Inferior parietal cortex (tissue), 1 donor: Measurements from ENCODE around the gene TMEM52.

Source experiments
- DNase-seq: peaks from one replicate; pipeline ENCODE4 v3.0.0-alpha.2; 2016; ENCODE audit errors: extremely low spot score

TMEM52 gene

DNA sequence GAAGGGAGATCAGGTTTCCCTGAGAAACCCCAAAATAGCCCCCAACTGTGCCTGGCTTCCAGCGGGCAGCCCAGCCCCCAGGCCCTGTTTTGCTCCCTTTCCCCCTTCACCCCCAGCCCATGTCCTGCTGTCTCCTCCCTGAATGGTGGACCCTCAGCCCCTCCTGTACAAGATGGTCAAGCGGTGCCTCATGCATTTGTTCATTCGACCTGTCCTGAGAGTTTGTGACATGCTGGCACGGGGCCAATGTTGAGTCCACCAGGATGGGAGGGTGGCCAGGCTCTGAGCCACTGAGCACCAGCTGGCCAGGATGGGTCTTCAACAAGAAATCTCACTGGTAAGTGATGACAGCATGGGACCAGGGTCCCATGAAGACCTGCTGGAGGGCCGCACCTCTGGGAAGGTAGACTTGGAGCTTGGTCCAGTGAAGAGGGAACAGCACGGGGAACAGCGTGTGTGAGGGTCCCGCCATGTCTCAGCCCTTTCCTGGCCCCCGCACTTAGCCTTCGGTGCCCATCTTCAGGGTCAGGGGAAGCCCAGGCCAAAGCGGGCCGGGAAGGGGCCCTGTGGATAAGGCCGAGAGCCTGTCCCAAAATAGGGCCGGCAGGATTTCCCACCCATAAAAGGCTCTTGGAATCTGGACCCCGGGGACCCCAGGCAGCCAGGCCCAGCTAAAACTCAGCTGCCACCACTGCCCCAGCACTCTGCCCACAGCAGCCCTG lies 3.9 kb downstream of the TMEM52 start, which contains the start of gene CALML6:
CALML6 (plus strand) TSS at position 290 of the 722 bp plus-strand sequence; CDS start at position 311, 21 bp downstream.
- DNase-seq, result no peak

DNA sequence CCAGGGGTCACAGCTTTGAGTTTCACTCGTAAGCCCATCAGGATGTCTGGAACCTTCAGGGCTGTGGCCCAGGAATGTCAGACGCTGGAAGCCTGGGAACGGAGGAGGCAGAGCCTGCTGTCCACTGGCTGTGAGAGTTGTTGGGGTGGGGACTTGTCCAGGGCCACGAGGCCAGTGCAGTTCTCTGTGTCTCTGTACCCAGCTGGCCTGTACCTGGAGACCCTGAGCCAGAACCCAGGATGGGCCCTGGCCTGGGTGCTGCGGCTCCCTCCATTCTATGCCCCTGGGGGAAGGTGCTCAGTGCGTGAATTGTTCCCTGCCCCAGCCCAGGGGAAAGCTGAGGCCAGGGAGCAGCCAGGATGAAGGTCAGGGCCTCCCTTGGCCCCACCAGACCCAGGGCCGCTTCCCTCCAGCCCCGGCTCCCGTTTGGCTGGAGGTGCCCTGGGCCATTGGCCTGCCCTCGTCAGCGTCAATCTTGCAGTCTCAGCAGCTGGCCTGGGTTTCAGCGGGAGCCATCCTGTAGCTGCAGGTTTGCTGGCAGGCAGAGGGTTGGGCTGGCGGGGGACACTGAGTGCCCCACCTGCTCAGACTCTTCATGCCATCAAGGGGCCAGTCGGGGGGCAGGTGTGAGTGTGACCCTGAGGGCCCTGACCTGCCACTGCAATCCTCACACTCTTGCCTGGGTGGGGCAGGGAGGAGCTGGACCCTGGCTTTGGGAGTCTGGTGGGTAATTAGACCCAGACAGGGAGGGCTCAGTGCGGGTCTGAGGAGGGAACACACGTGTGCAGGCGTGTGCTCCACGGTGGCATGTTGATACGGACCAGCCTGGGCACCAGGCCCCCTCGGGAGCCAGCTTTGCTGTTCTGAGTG lies 4.7 kb downstream of the TMEM52 start:
- no peak for DNase-seq

DNA sequence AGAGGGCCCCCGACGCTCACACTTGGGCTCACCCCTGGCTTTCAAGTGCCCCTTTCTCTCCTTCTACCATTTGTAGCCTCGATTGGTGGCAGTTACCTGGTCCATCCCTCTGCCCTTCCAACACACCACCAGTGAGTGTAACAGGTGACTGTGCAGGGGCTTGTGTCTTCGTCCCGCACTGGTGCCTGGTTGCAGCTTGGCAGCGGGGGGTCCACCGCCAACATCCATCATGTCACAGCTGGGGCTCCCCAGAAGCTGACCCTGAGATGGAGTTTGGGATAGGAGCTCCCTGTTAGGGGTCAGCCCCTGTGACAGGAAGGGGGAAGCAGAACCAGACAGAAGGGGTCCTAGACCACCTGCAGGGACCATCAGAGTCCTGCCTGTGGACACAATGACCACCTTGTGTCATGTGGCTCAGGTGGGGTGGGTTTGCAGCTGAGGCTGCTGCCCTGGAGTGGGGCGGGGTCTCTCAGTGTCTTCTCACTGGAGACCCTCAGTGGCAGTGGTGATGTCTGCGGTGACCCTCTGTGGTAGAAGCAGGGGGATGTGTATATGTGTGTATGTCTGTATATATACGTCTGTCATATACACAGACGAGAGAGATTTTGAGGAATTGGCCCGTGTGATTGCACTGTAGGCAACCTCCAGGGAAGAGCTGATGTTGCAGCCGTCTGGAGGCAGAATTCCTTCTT lies 7.6 kb downstream of the TMEM52 start:
- DNase-seq, result no peak

DNA sequence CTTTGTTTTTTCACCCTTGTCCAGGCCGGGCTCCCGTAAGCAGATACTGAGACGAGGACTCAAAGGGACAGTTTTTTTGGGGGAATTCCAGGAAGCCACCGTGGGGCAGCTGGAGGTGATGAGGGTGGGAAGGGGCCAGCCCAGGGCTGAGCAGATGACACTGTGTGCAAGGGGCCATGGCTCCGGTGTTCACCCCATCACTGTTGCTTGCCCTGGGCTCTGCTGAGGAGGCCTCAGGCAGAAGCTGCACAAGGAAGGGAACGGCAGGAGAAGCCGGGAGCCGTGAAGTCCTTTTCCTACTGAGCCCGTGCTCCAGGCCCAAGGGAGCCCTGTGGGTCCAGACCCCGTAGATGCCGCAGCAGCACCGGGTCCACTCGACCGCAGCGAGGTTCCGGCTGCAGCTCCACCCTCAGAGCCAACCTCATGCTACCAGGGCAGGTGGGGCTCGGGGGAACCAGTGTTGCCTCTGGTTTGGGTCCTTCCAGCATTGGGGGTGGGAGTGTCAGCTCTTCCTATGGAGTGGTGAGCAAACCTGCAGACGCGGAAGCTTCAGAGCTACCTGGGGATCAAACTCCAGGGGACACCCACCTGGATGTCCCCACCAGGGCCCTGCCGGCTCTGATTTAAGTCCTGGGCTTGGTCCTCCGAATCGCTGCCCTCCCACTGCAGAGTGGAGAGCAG lies 8.3 kb downstream of the TMEM52 start:
- no peak for DNase-seq

DNA sequence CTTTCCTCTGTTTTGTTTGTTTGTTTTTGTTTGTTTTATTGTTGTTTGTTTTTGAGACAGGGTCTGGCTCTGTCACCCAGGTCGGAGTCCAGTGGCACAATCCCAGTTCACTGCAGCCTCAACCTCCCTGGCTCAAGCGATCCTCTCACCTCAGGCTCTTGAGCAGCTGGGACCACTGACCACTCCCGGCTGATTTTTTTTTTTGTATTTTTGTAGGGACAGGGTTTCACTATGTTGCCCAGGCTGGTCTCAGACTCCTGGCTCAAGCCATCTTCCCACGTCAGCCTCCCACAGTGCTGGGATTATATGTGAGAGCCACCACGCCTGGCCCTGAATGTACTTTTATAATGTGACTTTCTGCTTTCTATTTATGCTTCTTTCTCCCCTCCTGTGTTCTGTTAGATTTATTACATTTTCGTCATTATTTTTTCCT lies 9.0 kb downstream of the TMEM52 start:
- DNase-seq, result no peak

DNA sequence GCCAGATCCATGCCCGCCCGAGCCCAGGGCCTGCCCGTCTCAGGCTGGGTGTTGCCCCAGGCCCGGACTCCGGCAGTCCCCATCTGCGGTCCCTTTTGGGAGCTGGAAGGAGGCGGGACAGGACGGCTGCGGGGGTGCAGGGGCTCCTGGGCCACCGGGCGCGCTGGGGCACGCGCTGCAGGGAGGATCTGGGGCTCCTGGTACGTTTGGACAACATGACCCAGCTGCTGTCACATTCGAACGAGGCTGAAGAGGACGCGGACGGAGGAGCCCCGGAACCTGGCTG lies 10.6 kb downstream of the TMEM52 start:
- no peak for DNase-seq

DNA sequence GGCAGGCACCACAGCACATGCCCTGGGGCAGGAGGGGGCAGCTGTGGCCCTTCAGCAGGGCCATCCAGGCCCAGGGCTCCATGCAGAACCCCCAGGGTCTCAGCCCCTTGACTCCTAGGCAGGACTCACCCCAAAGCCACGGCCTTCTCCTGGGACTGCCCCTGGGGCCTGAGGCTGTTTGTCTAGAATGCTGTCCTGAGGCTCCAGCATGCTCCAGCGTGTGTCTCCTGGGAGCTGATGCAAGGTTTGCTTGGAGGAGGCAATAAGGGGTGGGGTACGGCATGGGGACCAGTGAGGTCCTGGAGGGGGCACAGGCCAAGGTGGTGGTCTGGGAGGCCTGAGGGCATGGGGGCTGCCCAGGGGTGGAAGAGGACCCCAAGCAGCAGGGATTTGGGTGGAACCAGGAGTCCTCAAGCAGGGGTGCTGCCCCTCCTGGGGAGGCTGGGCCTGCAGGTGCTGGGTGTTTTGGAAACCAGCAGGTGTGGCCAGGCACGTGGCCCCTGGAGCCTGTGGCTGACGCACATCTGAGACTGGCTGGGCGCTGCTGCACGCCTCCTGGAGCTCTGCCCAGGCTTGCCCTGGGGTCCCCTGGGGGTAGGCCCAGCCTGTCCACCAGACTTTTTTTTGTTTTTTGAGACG lies 11.9 kb downstream of the TMEM52 start:
- DNase-seq, result no peak

DNA sequence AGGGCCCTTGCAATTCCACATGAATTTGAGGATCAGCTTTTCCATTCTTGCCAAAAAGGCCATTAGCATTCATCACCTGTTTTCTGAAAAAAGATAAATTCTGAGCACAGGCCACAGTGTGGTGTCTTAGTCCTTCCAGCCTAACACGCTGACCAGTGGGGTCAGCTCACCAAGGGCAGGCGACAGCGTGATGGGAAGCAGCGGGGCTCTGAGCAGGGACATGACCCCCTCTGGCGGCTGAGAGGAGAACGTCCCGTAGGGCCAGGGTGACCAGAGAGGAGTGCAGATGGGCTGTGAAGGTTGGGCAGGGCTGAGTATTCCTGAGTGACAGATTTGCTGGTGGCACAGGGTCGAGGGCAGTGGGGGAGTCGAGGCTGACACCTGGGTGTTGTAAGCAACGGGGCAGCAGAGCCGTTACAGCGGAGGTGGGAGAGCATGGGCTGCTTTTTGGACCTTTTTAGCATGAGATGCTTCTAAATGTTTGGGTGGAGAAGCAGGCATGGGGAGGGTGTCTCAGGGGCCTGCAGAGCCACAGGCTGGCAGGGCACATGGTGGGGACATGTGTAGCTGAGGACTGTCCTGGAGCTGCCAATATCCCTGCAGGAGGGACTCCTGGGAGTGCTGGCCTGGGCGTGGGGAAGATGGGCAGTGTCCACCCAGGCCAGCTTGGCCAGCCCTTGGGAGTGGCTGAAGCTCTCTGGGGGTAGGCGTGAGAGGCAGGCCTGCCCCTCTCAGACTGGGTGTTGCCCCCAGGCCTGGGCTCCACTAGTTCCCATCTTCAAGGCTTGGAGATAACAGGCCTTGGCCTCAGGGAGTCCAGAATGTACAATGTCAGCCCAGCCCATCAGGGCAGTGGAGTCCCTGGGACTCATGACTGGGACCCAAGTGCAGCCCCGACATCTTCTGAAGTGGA lies 12.6 kb downstream of the TMEM52 start:
- DNase-seq, result peak; percentile 87

DNA sequence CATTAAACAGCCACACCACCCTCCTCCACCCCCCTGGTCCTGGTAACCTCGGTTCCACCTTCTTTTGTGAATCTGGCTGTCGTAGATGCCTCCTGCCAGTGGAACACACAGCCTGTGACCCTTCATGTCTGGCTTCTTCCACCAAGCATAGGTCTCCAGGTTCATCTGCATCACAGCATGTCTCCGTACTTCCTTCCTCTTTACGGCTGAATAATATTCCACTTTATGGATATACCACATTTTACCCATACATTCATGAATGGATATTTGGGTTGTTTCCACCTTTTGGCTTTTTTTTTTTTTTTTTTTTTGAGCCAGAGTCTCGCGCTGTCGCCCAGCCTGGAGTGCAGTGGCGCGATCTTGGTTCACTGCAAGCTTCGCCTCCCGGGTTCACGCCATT lies 15.9 kb downstream of the TMEM52 start:
- no peak for DNase-seq

DNA sequence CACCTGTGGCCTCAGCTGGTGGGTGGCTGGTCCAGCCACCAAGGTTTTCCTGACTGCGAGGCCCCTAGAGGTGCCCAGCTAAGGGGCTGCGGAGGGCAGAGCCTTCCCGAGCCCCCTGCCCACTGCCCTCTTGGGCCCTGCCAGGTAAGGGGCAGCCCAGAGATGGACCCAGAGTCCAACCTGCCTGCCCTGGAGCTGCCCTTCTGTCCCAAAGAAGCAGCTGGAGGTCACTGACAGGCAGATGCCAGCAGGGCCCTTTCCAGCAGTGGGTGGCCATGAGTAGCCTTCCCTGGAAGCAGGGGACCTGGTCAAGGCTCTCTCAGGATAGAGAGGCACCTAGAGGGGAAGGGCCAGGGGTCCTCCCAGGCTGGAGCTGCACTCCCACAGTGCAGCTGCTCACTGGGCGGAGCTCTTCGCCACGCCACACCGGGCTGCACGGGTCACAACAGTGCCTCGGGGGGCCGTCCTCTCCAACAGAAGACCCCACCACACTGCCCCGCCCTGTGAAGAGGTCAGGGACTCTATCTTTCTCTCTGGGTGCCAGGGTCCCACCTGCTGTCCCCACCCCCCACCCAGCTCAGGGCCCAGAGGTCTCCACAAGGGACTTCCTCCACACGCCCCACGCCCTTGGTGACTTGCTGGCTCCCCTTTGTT lies 17.3 kb downstream of the TMEM52 start:
- no peak for DNase-seq

DNA sequence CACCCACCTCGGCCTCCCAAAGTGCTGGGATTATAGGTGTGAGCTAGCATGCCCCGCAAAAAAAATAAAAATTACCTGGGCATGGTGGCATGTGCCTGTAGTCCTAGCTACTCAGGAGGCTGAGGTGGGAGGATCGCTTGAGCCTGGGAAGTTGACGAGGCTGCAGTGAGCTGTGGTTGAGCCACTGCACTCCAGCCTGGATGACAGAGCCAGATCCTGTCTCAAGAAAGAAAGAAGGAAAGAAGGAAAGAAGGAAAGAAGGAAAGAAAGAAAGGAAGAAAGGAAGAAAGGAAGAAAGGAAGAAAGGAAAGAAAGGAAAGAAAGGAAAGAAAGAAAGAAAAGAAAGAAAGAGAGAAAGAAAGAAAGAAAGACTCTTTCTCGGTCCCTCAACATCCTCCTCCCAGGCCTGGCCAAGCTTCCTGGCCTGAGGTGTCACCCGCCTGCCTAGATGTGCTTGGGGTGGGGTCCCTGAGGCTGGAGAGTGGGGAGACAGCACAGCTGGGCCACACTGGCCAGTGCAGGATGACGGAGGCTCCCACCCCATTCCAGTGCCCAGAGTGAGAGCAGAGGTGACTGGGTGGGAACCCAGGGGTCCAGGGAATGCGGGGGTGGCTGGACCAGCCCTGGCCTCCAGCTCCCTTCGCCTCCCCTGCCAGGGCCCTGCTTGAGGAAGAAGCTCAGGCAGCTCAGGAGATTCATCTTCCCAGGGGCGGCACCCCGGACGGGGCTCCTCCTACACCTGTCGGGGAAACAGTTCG lies 18.0 kb downstream of the TMEM52 start:
- no peak for DNase-seq

DNA sequence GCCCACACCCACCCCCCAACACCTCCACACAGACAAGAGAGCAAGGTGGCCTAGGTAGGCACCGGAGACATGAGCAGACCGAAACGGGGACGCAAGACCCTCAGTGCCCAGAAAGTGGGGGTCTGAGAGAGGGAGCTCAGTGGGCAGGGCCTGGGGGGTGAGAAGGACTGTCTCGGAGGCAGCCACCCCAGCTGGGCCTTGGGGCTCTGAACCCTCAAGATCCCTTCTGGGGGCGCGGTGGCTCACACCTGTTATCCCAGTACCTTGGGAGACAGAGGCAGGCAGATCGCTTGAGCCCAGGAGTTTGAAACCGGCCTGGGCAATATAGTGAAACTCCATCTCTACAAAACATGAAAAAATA lies 19.1 kb downstream of the TMEM52 start:
- no peak for DNase-seq

DNA sequence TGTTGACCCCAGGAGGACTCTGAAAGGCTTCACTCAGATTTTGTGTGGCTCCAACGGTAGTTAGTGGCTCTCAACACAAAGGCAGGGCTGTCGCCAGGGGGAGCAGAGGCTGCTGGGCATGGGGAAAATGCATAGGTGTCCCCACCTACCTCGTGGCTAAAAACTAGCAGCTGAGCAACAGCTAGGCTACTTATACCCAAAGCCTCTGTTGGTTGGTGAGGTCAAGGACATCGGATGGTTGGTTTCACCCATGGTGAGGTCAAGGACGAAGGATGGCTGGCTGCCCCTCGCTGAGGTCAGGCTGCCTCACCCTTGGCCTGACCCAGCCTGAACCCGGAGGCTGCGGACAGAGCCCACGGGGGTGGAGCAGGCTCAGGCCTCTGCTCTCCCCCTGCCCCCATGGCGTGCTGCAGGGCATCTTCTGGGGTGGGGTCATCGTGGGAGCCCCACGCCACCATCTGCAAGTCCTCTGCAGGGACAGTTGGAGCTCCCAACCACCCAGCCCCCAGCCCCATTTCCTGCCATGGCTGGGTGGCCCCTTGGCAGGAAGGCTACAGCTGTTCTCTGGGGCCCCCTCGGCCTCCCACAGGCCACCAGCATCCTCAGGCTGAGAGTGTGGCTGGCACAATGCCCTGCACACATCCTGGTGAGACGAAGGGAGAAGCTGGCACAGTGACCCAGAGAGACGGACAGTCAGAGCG lies 19.7 kb downstream of the TMEM52 start:
- DNase-seq, result no peak

DNA sequence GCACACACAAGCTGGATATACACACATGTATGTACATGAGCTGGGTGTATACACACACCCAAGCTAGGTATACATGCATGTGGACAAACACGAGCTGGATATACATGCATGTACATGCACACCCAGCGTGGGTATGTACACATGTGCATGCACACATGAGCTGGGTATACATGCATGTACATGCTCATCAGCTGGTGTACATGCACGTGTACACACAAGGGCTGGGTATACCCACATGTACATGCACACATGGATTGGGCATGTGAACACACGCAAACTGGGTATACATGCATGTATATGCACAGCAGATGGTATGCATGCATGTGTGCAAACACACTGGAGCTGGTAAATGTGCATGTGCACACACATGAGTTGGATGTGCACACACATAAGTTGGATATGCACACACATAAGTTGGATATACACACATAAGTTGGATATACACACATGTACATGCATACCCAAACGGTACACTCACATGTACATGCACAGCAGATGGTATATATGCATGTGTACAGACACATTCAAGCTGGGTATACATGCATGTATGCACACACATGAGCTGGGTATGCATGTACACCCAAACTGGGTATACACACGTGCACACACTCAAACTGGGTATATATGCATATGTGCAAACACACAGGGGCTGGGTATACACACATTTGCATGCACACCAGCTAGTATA lies 20.7 kb downstream of the TMEM52 start:
- DNase-seq, result no peak

DNA sequence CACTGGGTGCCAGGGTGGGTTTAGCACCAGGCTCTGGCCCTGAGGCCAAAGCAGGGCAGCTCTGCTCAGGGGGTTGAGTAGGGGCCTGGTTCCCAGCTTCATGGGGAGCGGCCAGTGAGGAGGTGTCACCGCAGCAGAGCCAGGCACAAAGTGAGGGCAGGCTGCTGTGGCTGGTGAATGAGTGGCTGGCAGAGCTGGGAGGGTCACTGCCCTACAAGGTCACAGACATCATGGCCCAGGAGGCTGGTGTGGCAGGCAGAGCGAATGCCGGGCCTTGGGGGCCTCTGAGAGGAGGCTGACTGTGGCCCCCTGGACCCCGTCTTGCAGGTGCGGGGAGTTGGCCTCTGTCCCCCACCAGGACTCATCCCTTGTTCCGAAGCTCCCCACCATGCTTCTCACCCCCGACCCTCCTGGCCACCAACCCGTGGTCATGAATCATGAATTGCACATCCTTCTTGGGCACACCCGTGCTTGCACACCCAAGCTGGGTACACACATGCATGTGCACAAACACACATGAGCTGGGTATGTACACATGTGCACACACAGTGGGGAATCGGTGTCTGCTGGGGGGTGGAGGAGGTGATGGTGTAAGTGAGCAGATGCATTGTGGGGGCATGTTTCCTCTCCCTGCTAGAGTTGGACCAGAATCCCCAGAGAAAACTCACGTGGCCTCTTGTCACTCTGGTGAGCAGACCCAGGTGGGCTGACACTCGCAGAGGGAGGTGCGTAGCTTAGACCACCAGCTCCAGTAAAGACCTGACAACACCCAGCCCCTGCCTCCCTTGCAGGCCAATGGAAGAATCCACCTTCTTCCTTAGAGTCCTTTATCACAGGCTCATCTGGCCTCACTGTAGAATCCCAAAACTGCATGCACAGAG lies 23.4 kb downstream of the TMEM52 start:
- DNase-seq, result no peak

DNA sequence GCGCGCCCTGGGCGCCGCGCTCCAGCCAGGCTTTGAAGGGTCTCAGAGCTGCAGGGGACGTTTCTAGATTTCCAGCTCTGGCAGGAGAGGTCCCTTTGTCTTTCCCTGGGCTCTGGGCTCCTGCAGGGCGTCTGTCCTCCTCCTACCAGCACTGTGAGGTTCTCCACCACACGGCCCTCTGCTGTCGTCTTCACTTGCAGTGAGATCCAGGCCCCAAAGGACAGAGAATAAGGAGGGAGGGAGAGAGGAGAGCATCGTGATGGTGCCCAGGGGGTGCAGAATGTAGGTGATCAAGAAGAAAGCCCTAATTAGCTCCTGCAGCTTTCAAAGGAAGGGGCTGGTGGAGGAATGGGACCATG lies 24.0 kb downstream of the TMEM52 start:
- no peak for DNase-seq
